SK-N-MC (cell line): ENCODE results near the gene ECE1.

Experiments
- DNase-seq: peaks from one replicate; pipeline ENCODE4 v3.0.0-alpha.2; 2011; ENCODE audit warnings: low read depth, low spot score
- H3K27ac ChIP-seq: fragments of 200-600 bp; sonication (generic); 2 replicates; pipeline ENCODE4 v1.5.1; 2016; ENCODE audit warnings: mixed run types
- H3K36me3 ChIP-seq: fragments of 200-600 bp; sonication (generic); 2 replicates; pipeline ENCODE4 v1.6.1; 2017; ENCODE audit warnings: antibody characterized with exemption, low read length, mixed read lengths; ENCODE audit not compliant: insufficient read depth
- H3K4me3 ChIP-seq: fragments of 200-600 bp; sonication (generic); 2 replicates; pipeline ENCODE4 v1.5.1; 2016
- H3K9ac ChIP-seq: fragments of 200-600 bp; sonication (generic); 2 replicates; pipeline ENCODE4 v1.8.0; 2017; ENCODE audit warnings: mixed run types, mixed read lengths; ENCODE audit not compliant: insufficient read length
- H3K9me3 ChIP-seq: fragments of 200-600 bp; sonication (generic); 2 replicates; pipeline ENCODE4 v1.6.1; 2017; ENCODE audit warnings: low read depth, mild to moderate bottlenecking, antibody characterized with exemption, low read length, moderate library complexity, mixed read lengths
- EZH2 ChIP-seq: fragments of 200-600 bp; sonication (generic); IDR thresholded peaks from one replicate; pipeline ENCODE4 v1.6.1; 2017; ENCODE audit warnings: antibody characterized with exemption
- FOXP2 ChIP-seq: optimal IDR thresholded peaks from 2 replicates; pipeline ENCODE3; 2011; ENCODE audit warnings: mild to moderate bottlenecking, moderate library complexity; ENCODE audit not compliant: insufficient read depth; ENCODE audit errors: extremely low read length, control extremely low read depth
- POLR2AphosphoS5 ChIP-seq: IDR thresholded peaks from 2 replicates; pipeline ENCODE4 v1.6.1; 2012; ENCODE audit warnings: mild to moderate bottlenecking, low read depth, low read length, borderline replicate concordance

ECE1 gene

GRCh38 chr1:21272540-21272939, 17.7 kb downstream of the ECE1 start:
- Histone ChIP-seq H3K9me3 (no peaks in the 10 kb centered on the region), H3K9ac (no peak overlapping the region), H3K27ac (no peak overlapping the region), H3K4me3 (no peak overlapping the region), H3K36me3 (peaks cover 7% of the 10 kb centered on the region; the same call in 1 of the 2 replicates)
- TF ChIP-seq EZH2 (no peak), FOXP2 (no peak), POLR2AphosphoS5 (no peak)
- no peak for DNase-seq

GRCh38 chr1:21271550-21271949, 18.7 kb downstream of the ECE1 start:
- H3K27ac ChIP-seq, result no peak overlapping the region
- no peaks in the 10 kb centered on the region for H3K9me3 ChIP-seq
- peaks cover 7% of the 10 kb centered on the region; the same call in 1 of the 2 replicates for H3K36me3 ChIP-seq
- no peak overlapping the region for H3K9ac ChIP-seq
- no peak for DNase-seq
- no peak overlapping the region for H3K4me3 ChIP-seq
- TF ChIP-seq EZH2 (no peak), POLR2AphosphoS5 (no peak), FOXP2 (no peak)

GRCh38 chr1:21270086-21270689, 20.1 kb downstream of the ECE1 start:
- H3K9ac ChIP-seq, result no peak overlapping the region
- peaks cover 7% of the 10 kb centered on the region; the same call in 1 of the 2 replicates for H3K36me3 ChIP-seq
- no peaks in the 10 kb centered on the region for H3K9me3 ChIP-seq
- no peak overlapping the region for H3K4me3 ChIP-seq
- TF ChIP-seq EZH2 (no peak), POLR2AphosphoS5 (no peak), FOXP2 (no peak)
- no peak for DNase-seq
- no peak overlapping the region for H3K27ac ChIP-seq

GRCh38 chr1:21269461-21270085, 20.7 kb downstream of the ECE1 start:
- Histone ChIP-seq H3K9me3 (no peaks in the 10 kb centered on the region), H3K27ac (no peak overlapping the region), H3K9ac (no peak overlapping the region), H3K36me3 (peaks cover 7% of the 10 kb centered on the region; the same call in 1 of the 2 replicates), H3K4me3 (no peak overlapping the region)
- TF ChIP-seq EZH2 (no peak), POLR2AphosphoS5 (no peak), FOXP2 (no peak)
- no peak for DNase-seq

GRCh38 chr1:21268281-21269239, 21.7 kb downstream of the ECE1 start:
- no peak overlapping the region for H3K4me3 ChIP-seq
- peaks cover 7% of the 10 kb centered on the region; the same call in 1 of the 2 replicates for H3K36me3 ChIP-seq
- H3K9ac ChIP-seq, result no peak overlapping the region
- H3K9me3 ChIP-seq, result no peaks in the 10 kb centered on the region
- no peak for TF ChIP-seq FOXP2
- TF ChIP-seq POLR2AphosphoS5, result no peak
- TF ChIP-seq EZH2, result no peak
- H3K27ac ChIP-seq, result no peak overlapping the region
- DNase-seq, result no peak

- no peak overlapping the region for H3K9ac ChIP-seq
- H3K4me3 ChIP-seq, result no peak overlapping the region
- peaks cover 7% of the 10 kb centered on the region; the same call in 1 of the 2 replicates for H3K36me3 ChIP-seq
- H3K27ac ChIP-seq, result no peak overlapping the region
- H3K9me3 ChIP-seq, result no peaks in the 10 kb centered on the region
- DNase-seq, result no peak
- no peak for TF ChIP-seq FOXP2
- TF ChIP-seq POLR2AphosphoS5, result no peak
- TF ChIP-seq EZH2, result no peak
Observed at GRCh38 chr1:21267191-21268077, 22.8 kb downstream of the ECE1 start.

- H3K36me3 ChIP-seq, result peaks cover 7% of the 10 kb centered on the region; the same call in 1 of the 2 replicates
- H3K27ac ChIP-seq, result no peak overlapping the region
- H3K9me3 ChIP-seq, result no peaks in the 10 kb centered on the region
- H3K4me3 ChIP-seq, result no peak overlapping the region
- DNase-seq, result no peak
- no peak overlapping the region for H3K9ac ChIP-seq
- TF ChIP-seq FOXP2, result no peak
- TF ChIP-seq EZH2, result no peak
- TF ChIP-seq POLR2AphosphoS5, result no peak
Observed at GRCh38 chr1:21266119-21266774, 24.0 kb downstream of the ECE1 start.

GRCh38 chr1:21265644-21266043, 24.6 kb downstream of the ECE1 start:
- no peak overlapping the region for H3K27ac ChIP-seq
- peaks cover 7% of the 10 kb centered on the region; the same call in 1 of the 2 replicates for H3K36me3 ChIP-seq
- no peak for TF ChIP-seq FOXP2
- no peak for TF ChIP-seq POLR2AphosphoS5
- no peak for TF ChIP-seq EZH2

More at GRCh38 chr1:21265644-21266043, 24.6 kb downstream of the ECE1 start:
- no peaks in the 10 kb centered on the region for H3K9me3 ChIP-seq
- no peak overlapping the region for H3K9ac ChIP-seq
- no peak for DNase-seq
- H3K4me3 ChIP-seq, result no peak overlapping the region
